ENCODE results near the gene CUBN.

Gene CUBN

GRCh38 chr10:17001961-17002749, 127.5 kb downstream of the CUBN start:
- Histone ChIP-seq H3K9me3 (ENCODE audit: low read length) (peaks cover 5% of the 10 kb centered on the region), H3K4me3 (ENCODE audit: low read length) (no peak overlapping the region), H3K27me3 (ENCODE audit: insufficient read depth, low read length) (no peaks in the 10 kb centered on the region), H2AFZ (ENCODE audit: low read depth, low read length) (no peak overlapping the region), H3K36me3 (ENCODE audit: insufficient read depth, low read length) (no peaks in the 10 kb centered on the region), H3K4me1 (ENCODE audit: insufficient read depth, low read length) (peaks cover 43% of the 10 kb centered on the region)

DNA sequence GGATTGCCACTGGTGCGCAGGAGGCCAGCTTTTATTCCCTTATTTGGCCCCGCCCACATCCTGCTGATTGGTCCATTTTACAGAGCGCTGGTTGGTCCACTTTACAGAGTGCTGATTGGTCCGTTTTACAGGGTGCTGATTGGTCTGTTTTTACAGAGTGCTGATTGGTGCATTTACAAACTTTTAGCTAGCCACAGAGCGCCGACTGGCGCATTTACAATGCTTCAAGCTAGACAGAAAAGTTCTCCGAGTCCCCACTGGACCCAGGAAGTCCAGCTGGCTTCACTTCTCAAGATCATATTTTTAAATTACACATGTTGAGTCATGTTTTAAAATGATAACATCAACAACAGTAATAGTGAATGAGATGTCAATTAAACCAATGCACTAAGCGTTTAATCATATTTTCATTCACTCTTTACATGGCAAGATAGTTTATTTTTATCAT, 128.3 kb downstream of the CUBN start:
- H3K36me3 ChIP-seq (ENCODE audit: insufficient read depth, low read length), result no peaks in the 10 kb centered on the region
- no peaks in the 10 kb centered on the region for H3K27me3 ChIP-seq (ENCODE audit: insufficient read depth, low read length)
- H3K4me3 ChIP-seq (ENCODE audit: low read length), result no peak overlapping the region
- no peak overlapping the region for H2AFZ ChIP-seq (ENCODE audit: low read depth, low read length)
- H3K4me1 ChIP-seq (ENCODE audit: insufficient read depth, low read length), result peaks cover 44% of the 10 kb centered on the region
- peaks cover 5% of the 10 kb centered on the region for H3K9me3 ChIP-seq (ENCODE audit: low read length)

- H3K4me1 ChIP-seq (ENCODE audit: insufficient read depth, low read length), result peaks cover 38% of the 10 kb centered on the region
- no peaks in the 10 kb centered on the region for H3K27me3 ChIP-seq (ENCODE audit: insufficient read depth, low read length)
- no peak overlapping the region for H3K4me3 ChIP-seq (ENCODE audit: low read length)
- peaks cover 5% of the 10 kb centered on the region for H3K9me3 ChIP-seq (ENCODE audit: low read length)
- no peak overlapping the region for H2AFZ ChIP-seq (ENCODE audit: low read depth, low read length)
- H3K36me3 ChIP-seq (ENCODE audit: insufficient read depth, low read length), result no peaks in the 10 kb centered on the region
Observed at GRCh38 chr10:16999665-17000451, 129.8 kb downstream of the CUBN start.

GRCh38 chr10:16996530-16996964, 133.1 kb downstream of the CUBN start:
- peaks cover 17% of the 10 kb centered on the region for H3K4me1 ChIP-seq (ENCODE audit: insufficient read depth, low read length)
- H3K4me3 ChIP-seq (ENCODE audit: low read length), result no peak overlapping the region
- H2AFZ ChIP-seq (ENCODE audit: low read depth, low read length), result no peak overlapping the region
- no peaks in the 10 kb centered on the region for H3K36me3 ChIP-seq (ENCODE audit: insufficient read depth, low read length)
- H3K9me3 ChIP-seq (ENCODE audit: low read length), result peaks cover 5% of the 10 kb centered on the region
- no peaks in the 10 kb centered on the region for H3K27me3 ChIP-seq (ENCODE audit: insufficient read depth, low read length)

DNA sequence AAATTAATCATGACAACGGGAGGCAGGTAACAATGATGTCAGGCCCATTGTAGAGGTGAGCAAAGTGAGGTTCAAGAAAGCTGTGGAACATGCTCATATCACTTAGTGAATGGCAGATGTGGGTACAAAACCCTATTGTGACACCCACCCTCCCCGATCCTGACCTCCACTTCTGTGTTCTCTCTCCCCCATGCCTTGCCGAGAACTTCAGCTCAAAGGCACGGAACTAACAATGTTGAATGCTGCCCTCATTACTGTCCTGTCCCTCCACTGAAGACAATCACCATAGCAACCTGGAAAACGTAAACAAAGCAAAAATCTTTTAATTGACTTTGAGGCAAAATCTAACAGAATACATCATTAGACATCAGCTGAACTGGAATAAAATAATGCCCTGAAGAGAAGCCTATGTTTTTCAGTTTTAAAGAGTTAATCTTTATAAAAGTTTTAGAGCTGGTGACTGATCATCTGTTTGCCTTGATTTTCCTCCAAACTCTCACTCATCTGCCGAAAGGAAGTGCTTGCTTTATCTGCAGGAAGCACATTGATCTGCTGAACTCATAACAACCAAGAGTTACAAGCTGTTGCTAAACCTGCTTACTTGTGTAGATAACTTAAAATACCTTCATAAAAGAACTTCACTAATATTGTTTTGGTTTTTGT, 133.6 kb downstream of the CUBN start:
- Histone ChIP-seq H3K4me1 (ENCODE audit: insufficient read depth, low read length) (peaks cover 14% of the 10 kb centered on the region), H2AFZ (ENCODE audit: low read depth, low read length) (no peak overlapping the region), H3K9me3 (ENCODE audit: low read length) (peaks cover 5% of the 10 kb centered on the region), H3K36me3 (ENCODE audit: insufficient read depth, low read length) (no peaks in the 10 kb centered on the region), H3K4me3 (ENCODE audit: low read length) (no peak overlapping the region), H3K27me3 (ENCODE audit: insufficient read depth, low read length) (no peaks in the 10 kb centered on the region)

- H3K4me1 ChIP-seq (ENCODE audit: insufficient read depth, low read length), result peaks cover 23% of the 10 kb centered on the region
- no peak overlapping the region for H2AFZ ChIP-seq (ENCODE audit: low read depth, low read length)
- no peak overlapping the region for H3K4me3 ChIP-seq (ENCODE audit: low read length)
- no peaks in the 10 kb centered on the region for H3K36me3 ChIP-seq (ENCODE audit: insufficient read depth, low read length)
- H3K9me3 ChIP-seq (ENCODE audit: low read length), result peaks cover under 1% of the 10 kb centered on the region
- H3K27me3 ChIP-seq (ENCODE audit: insufficient read depth, low read length), result no peaks in the 10 kb centered on the region
Observed at GRCh38 chr10:16993186-16993585, 136.4 kb downstream of the CUBN start.

DNA sequence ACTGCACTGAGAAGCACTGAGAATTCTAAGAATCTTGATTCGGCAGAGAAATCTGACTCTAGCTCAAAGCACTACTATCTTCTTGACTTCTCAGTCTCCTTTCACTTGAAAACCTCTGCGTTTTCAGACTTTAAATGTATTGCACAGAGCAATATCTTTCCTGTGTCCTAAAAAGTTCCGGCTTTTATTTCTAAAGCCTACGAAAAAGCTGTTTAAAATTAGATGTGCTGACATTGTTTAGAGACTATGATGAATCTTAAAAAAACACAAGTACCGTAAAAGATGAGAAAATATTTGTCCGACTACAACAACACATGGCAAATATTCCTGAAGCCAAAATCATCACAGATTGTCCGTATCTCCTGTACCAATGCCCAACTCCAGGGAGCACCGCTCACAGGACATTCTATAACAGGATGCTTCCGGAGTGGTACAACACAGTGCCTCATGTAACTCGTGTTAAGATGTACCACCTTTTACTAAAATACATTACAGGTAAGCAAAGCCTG, 136.9 kb downstream of the CUBN start:
- Histone ChIP-seq H3K4me3 (ENCODE audit: low read length) (no peak overlapping the region), H3K36me3 (ENCODE audit: insufficient read depth, low read length) (no peaks in the 10 kb centered on the region), H3K4me1 (ENCODE audit: insufficient read depth, low read length) (peaks cover 28% of the 10 kb centered on the region), H3K9me3 (ENCODE audit: low read length) (no peaks in the 10 kb centered on the region), H3K27me3 (ENCODE audit: insufficient read depth, low read length) (no peaks in the 10 kb centered on the region), H2AFZ (ENCODE audit: low read depth, low read length) (no peak overlapping the region)

DNA sequence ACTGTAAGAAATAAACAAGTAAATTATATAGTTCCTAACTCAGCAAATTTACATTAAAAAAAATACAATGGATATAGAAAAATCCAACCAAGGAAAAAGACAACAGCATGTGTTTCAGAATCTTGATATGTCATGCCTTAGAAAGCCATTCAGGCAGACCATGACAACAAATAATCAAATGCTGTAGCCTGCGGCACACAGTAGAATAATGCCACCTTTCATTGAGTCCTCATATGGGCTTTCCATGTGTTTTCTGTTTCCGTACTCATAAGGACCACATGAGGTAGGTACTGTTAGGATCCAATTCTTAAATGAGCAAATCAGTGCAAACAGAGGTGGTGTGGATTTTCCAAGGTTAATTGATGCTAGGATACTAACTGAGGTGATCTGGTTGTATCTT, 138.6 kb downstream of the CUBN start:
- Histone ChIP-seq H2AFZ (ENCODE audit: low read depth, low read length) (no peak overlapping the region), H3K27me3 (ENCODE audit: insufficient read depth, low read length) (no peaks in the 10 kb centered on the region), H3K4me3 (ENCODE audit: low read length) (no peak overlapping the region), H3K4me1 (ENCODE audit: insufficient read depth, low read length) (peaks cover 34% of the 10 kb centered on the region), H3K9me3 (ENCODE audit: low read length) (no peaks in the 10 kb centered on the region), H3K36me3 (ENCODE audit: insufficient read depth, low read length) (no peaks in the 10 kb centered on the region)

DNA sequence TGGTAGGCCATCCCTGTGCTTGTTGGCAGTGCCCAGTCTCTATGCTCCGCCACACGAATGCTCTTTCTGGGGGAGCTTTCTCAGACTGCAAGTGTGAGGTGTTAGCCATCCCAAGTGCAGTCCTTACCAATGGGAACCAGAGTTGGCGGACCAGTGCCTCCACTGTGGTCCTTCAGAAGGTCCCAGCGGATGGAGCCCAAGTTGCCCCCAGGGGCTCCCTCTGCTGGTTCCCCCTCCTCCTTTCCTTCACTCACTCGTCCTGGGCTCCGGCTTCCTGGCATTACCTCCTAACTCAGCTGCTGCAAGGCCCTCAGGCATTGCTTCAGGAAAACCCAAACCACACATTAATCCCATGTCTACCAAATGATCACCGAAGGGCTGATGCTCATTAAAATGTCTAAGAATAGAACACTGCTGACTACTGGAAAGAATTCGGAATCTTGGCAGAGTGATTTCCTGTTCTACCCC, 139.8 kb downstream of the CUBN start:
- Histone ChIP-seq H3K4me3 (ENCODE audit: low read length) (no peak overlapping the region), H3K4me1 (ENCODE audit: insufficient read depth, low read length) (peaks cover 36% of the 10 kb centered on the region), H3K27me3 (ENCODE audit: insufficient read depth, low read length) (no peaks in the 10 kb centered on the region), H2AFZ (ENCODE audit: low read depth, low read length) (no peak overlapping the region), H3K9me3 (ENCODE audit: low read length) (no peaks in the 10 kb centered on the region), H3K36me3 (ENCODE audit: insufficient read depth, low read length) (no peaks in the 10 kb centered on the region)

GRCh38 chr10:16988900-16989299, 140.7 kb downstream of the CUBN start:
- no peaks in the 10 kb centered on the region for H3K36me3 ChIP-seq (ENCODE audit: insufficient read depth, low read length)
- no peak overlapping the region for H2AFZ ChIP-seq (ENCODE audit: low read depth, low read length)
- no peaks in the 10 kb centered on the region for H3K27me3 ChIP-seq (ENCODE audit: insufficient read depth, low read length)
- peaks cover 36% of the 10 kb centered on the region for H3K4me1 ChIP-seq (ENCODE audit: insufficient read depth, low read length)
- no peaks in the 10 kb centered on the region for H3K9me3 ChIP-seq (ENCODE audit: low read length)
- no peak overlapping the region for H3K4me3 ChIP-seq (ENCODE audit: low read length)

GRCh38 chr10:16987976-16988610, 141.5 kb downstream of the CUBN start:
- no peaks in the 10 kb centered on the region for H3K9me3 ChIP-seq (ENCODE audit: low read length)
- peak overlapping the region; percentile 17 for H2AFZ ChIP-seq (ENCODE audit: low read depth, low read length)
- H3K4me3 ChIP-seq (ENCODE audit: low read length), result no peak overlapping the region
- peaks cover 36% of the 10 kb centered on the region for H3K4me1 ChIP-seq (ENCODE audit: insufficient read depth, low read length)
- no peaks in the 10 kb centered on the region for H3K36me3 ChIP-seq (ENCODE audit: insufficient read depth, low read length)
- H3K27me3 ChIP-seq (ENCODE audit: insufficient read depth, low read length), result no peaks in the 10 kb centered on the region

DNA sequence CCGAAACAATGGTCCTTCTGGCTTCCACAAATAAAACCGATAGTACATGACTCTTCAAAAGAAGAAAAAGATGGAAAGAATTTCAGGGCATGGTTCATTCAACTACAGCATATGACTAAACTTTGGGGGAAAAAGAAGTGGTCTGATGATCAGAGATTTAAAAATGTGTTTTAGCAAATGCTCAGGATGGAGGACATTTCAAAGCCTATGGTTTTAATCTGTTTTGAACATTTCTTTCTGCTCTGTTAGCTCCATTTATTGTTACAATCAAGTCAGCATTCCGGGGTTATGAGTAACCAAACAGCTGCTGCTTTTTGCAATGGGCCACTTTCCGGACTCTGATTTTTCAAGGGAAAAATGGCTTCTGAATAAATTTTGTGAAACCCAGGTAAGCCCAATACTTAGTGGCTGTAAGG, 142.4 kb downstream of the CUBN start:
- peak overlapping the region; percentile 8 for H2AFZ ChIP-seq (ENCODE audit: low read depth, low read length)
- H3K27me3 ChIP-seq (ENCODE audit: insufficient read depth, low read length), result no peaks in the 10 kb centered on the region
- no peaks in the 10 kb centered on the region for H3K9me3 ChIP-seq (ENCODE audit: low read length)
- H3K4me3 ChIP-seq (ENCODE audit: low read length), result peak overlapping the region; percentile 13
- no peaks in the 10 kb centered on the region for H3K36me3 ChIP-seq (ENCODE audit: insufficient read depth, low read length)
- H3K4me1 ChIP-seq (ENCODE audit: insufficient read depth, low read length), result peaks cover 34% of the 10 kb centered on the region
